ENCODE measurements around the gene BRPF3. TPM values are rescaled to one million over a fixed set of nuclear protein-coding genes. Genes with fewer than 3 reads are reported as not detected.

The BRPF3 gene
- total and polyA plus RNA-seq, 4 experiments from 2014 or later: 1.8 to 36.7 (median 22.0) TPM

GRCh38 chr6:36186199-36186598, 10.3 kb upstream of the BRPF3 start:
- peaks cover 0 to 14% (median 5%) of the 10 kb centered on the region in 8 donors for H3K9me3 Mint-ChIP-seq
- peaks cover 0 to 1% of the 10 kb centered on the region in 2 donors for H3K27me3 Mint-ChIP-seq
- H3K27me3 ChIP-seq (ENCODE audit: insufficient read depth, low read length): no peaks in the 10 kb centered on the region
- CTCF ChIA-PET (ENCODE audit: partially characterized antibody): no interaction called here
- DNase-seq: no peak
- no peaks in the 10 kb centered on the region for H3K4me1 ChIP-seq (ENCODE audit: insufficient read depth, low read length)
- POLR2A ChIA-PET (ENCODE audit: partially characterized antibody): no interaction called here
- H3K4me3 ChIP-seq (ENCODE audit: low read length in 2 of 2): no peak overlapping the region
- H3K4me3 Mint-ChIP-seq: no peak overlapping the region
- intact Hi-C loops (cut with micrococcal nuclease): no loop called here
- no peaks in the 10 kb centered on the region for H3K4me1 Mint-ChIP-seq
- no peak overlapping the region for H3K27ac ChIP-seq (ENCODE audit: low read depth, low read length)
- H3K9me3 ChIP-seq (ENCODE audit: control insufficient read depth in 1 of 2, low read length in 2 of 2): no peaks in the 10 kb centered on the region
- no peak overlapping the region for H3K27ac Mint-ChIP-seq
- H3K36me3 Mint-ChIP-seq: peaks cover 0 to 9% of the 10 kb centered on the region in 2 donors
- no peaks in the 10 kb centered on the region for H3K36me3 ChIP-seq (ENCODE audit: insufficient read depth, low read length)

- ChIA-PET CTCF (ENCODE audit: partially characterized antibody) (interaction anchor here (0.6 to 1.3 kb wide), 2 partner anchors 159 to 504 kb away, joined by 3 to 4 read pairs; no protein-coding TSS in a partner anchor), POLR2A (ENCODE audit: partially characterized antibody) (no interaction called here)
- no peaks in the 10 kb centered on the region for H3K27me3 ChIP-seq (ENCODE audit: insufficient read depth, low read length)
- Mint-ChIP-seq H3K9me3 (peaks cover 0 to 10% (median 3%) of the 10 kb centered on the region in 8 donors), H3K27ac (no peak overlapping the region), H3K4me1 (no peaks in the 10 kb centered on the region), H3K4me3 (no peak overlapping the region), H3K27me3 (no peaks in the 10 kb centered on the region), H3K36me3 (peaks cover 0 to 7% of the 10 kb centered on the region in 2 donors)
- H3K36me3 ChIP-seq (ENCODE audit: insufficient read depth, low read length): no peaks in the 10 kb centered on the region
- intact Hi-C loops (cut with micrococcal nuclease): no loop called here
- no peaks in the 10 kb centered on the region for H3K9me3 ChIP-seq (ENCODE audit: control insufficient read depth in 1 of 2, low read length in 2 of 2)
- H3K4me1 ChIP-seq (ENCODE audit: insufficient read depth, low read length): no peaks in the 10 kb centered on the region
- H3K4me3 ChIP-seq (ENCODE audit: low read length in 2 of 2): no peak overlapping the region
- H3K27ac ChIP-seq (ENCODE audit: low read depth, low read length): no peak overlapping the region
- no peak for DNase-seq
Observed at GRCh38 chr6:36187446-36187845, 9.1 kb upstream of the BRPF3 start.

GRCh38 chr6:36195471-36196112, 952 bp upstream of the BRPF3 start:
- Mint-ChIP-seq H3K9me3 (no peaks in the 10 kb centered on the region), H3K27me3 (no peaks in the 10 kb centered on the region), H3K36me3 (peaks cover 9 to 12% of the 10 kb centered on the region in 2 donors), H3K4me3 (peak overlapping the region; percentile 82 to 91 (median 89)), H3K4me1 (peaks cover 16 to 44% (median 30%) of the 10 kb centered on the region in 4 donors), H3K27ac (peak overlapping the region; percentile 90 to 96 (median 94))
- ChIA-PET POLR2A (ENCODE audit: partially characterized antibody) (interaction anchor here (0.7 to 4.2 kb wide), 10 partner anchors 9 to 707 kb away, joined by 3 to 37 read pairs (median 4); partner anchors contain the start of genes MAPK13 and MAPK14), CTCF (ENCODE audit: partially characterized antibody) (interaction anchor here (0.7 to 2.0 kb wide), 12 partner anchors 10 to 173 kb away, joined by 3 to 14 read pairs (median 6); partner anchors contain the start of gene MAPK14)
- peak overlapping the region; percentile 73 for H3K27ac ChIP-seq (ENCODE audit: low read depth, low read length)
- peak overlapping the region; percentile 58 to 71 for H3K4me3 ChIP-seq (ENCODE audit: low read length in 2 of 2)
- no peaks in the 10 kb centered on the region for H3K27me3 ChIP-seq (ENCODE audit: insufficient read depth, low read length)
- peak in 1 of 5 donors; percentile 62 for DNase-seq
- intact Hi-C loops (cut with micrococcal nuclease): loop anchor here (1.0 to 2.0 kb wide), 5 partner anchors 65 to 168 kb away; partner anchors contain the start of genes MAPK13 and MAPK14
- peaks cover 1% of the 10 kb centered on the region for H3K36me3 ChIP-seq (ENCODE audit: insufficient read depth, low read length)
- H3K9me3 ChIP-seq (ENCODE audit: control insufficient read depth in 1 of 2, low read length in 2 of 2): no peaks in the 10 kb centered on the region
- H3K4me1 ChIP-seq (ENCODE audit: insufficient read depth, low read length): peaks cover 28% of the 10 kb centered on the region

GRCh38 chr6:36196880-36197548, 470 bp downstream of the BRPF3 start:
- peak overlapping the region; percentile 73 for H3K27ac ChIP-seq (ENCODE audit: low read depth, low read length)
- ChIA-PET POLR2A (ENCODE audit: partially characterized antibody) (interaction anchor here (0.9 to 4.2 kb wide), 7 partner anchors 66 to 169 kb away, joined by 3 to 37 read pairs (median 6); partner anchors contain the start of genes MAPK13 and MAPK14), CTCF (ENCODE audit: partially characterized antibody) (interaction anchor here (1.1 to 2.4 kb wide), 4 partner anchors 66 to 124 kb away, joined by 3 to 11 read pairs (median 7); no protein-coding TSS in a partner anchor)
- peak overlapping the region; percentile 71 to 76 for H3K4me3 ChIP-seq (ENCODE audit: low read length in 2 of 2)
- H3K9me3 Mint-ChIP-seq: no peaks in the 10 kb centered on the region
- peaks cover 42% of the 10 kb centered on the region for H3K4me1 ChIP-seq (ENCODE audit: insufficient read depth, low read length)
- H3K27ac Mint-ChIP-seq: peak overlapping the region; percentile 83 to 96 (median 92)
- intact Hi-C loops (cut with micrococcal nuclease): loop anchor here (1.0 to 2.0 kb wide), 5 partner anchors 66 to 170 kb away; partner anchors contain the start of genes MAPK13 and MAPK14
- peaks cover 20 to 21% of the 10 kb centered on the region in 2 donors for H3K36me3 Mint-ChIP-seq
- no peaks in the 10 kb centered on the region for H3K27me3 ChIP-seq (ENCODE audit: insufficient read depth, low read length)
- DNase-seq: peak; percentile 96 to 99 (median 97)
- peaks cover 26 to 56% (median 41%) of the 10 kb centered on the region in 4 donors for H3K4me1 Mint-ChIP-seq
- peak overlapping the region; percentile 89 to 94 (median 92) for H3K4me3 Mint-ChIP-seq
- no peaks in the 10 kb centered on the region for H3K27me3 Mint-ChIP-seq
- peaks cover 9% of the 10 kb centered on the region for H3K36me3 ChIP-seq (ENCODE audit: insufficient read depth, low read length)
- H3K9me3 ChIP-seq (ENCODE audit: control insufficient read depth in 1 of 2, low read length in 2 of 2): no peaks in the 10 kb centered on the region

GRCh38 chr6:36197739-36198221, 1.2 kb downstream of the BRPF3 start:
- Mint-ChIP-seq H3K27me3 (no peaks in the 10 kb centered on the region), H3K36me3 (peaks cover 23 to 25% of the 10 kb centered on the region in 2 donors), H3K9me3 (no peaks in the 10 kb centered on the region), H3K4me1 (peaks cover 33 to 63% (median 49%) of the 10 kb centered on the region in 4 donors), H3K27ac (peak overlapping the region; percentile 29 to 96 (median 92)), H3K4me3 (peak overlapping the region; percentile 89 to 94 (median 92))
- H3K4me1 ChIP-seq (ENCODE audit: insufficient read depth, low read length): peaks cover 50% of the 10 kb centered on the region
- POLR2A ChIA-PET (ENCODE audit: partially characterized antibody): interaction anchor here (1.0 to 4.2 kb wide), 5 partner anchors 67 to 169 kb away, joined by 5 to 37 read pairs (median 22); partner anchors contain the start of genes MAPK13 and MAPK14
- H3K9me3 ChIP-seq (ENCODE audit: control insufficient read depth in 1 of 2, low read length in 2 of 2): no peaks in the 10 kb centered on the region
- intact Hi-C loops (cut with micrococcal nuclease): loop anchor here (2.0 kb wide), 2 partner anchors 67 to 97 kb away; partner anchors contain the start of gene MAPK13
- CTCF ChIA-PET (ENCODE audit: partially characterized antibody): interaction anchor here (1.8 to 2.4 kb wide), 4 partner anchors 66 to 103 kb away, joined by 6 to 11 read pairs (median 7); no protein-coding TSS in a partner anchor
- DNase-seq: peak in 1 of 5 donors; percentile 2
- no peaks in the 10 kb centered on the region for H3K27me3 ChIP-seq (ENCODE audit: insufficient read depth, low read length)
- H3K36me3 ChIP-seq (ENCODE audit: insufficient read depth, low read length): peaks cover 9% of the 10 kb centered on the region
- peak overlapping the region in 1 of 2 donors; percentile 71 for H3K4me3 ChIP-seq (ENCODE audit: low read length in 2 of 2)
- H3K27ac ChIP-seq (ENCODE audit: low read depth, low read length): peak overlapping the region; percentile 73

- Histone ChIP-seq H3K36me3 (ENCODE audit: insufficient read depth, low read length) (peaks cover 9% of the 10 kb centered on the region), H3K9me3 (ENCODE audit: control insufficient read depth in 1 of 2, low read length in 2 of 2) (no peaks in the 10 kb centered on the region), H3K4me3 (ENCODE audit: low read length in 2 of 2) (no peak overlapping the region), H3K27me3 (ENCODE audit: insufficient read depth, low read length) (no peaks in the 10 kb centered on the region), H3K27ac (ENCODE audit: low read depth, low read length) (no peak overlapping the region), H3K4me1 (ENCODE audit: insufficient read depth, low read length) (peaks cover 62% of the 10 kb centered on the region)
- no peaks in the 10 kb centered on the region for H3K9me3 Mint-ChIP-seq
- ChIA-PET POLR2A (ENCODE audit: partially characterized antibody) (interaction anchor here (0.9 to 1.3 kb wide), 4 partner anchors 67 to 171 kb away, joined by 3 to 4 read pairs (median 4); no protein-coding TSS in a partner anchor), CTCF (ENCODE audit: partially characterized antibody) (interaction anchor here (1.4 to 2.4 kb wide), 4 partner anchors 74 to 170 kb away, joined by 6 to 11 read pairs (median 6); no protein-coding TSS in a partner anchor)
- H3K4me1 Mint-ChIP-seq: peaks cover 44 to 76% (median 60%) of the 10 kb centered on the region in 4 donors
- H3K36me3 Mint-ChIP-seq: peaks cover 25 to 30% of the 10 kb centered on the region in 2 donors
- H3K27ac Mint-ChIP-seq: peak overlapping the region in 1 of 7 donors; percentile 95
- no peaks in the 10 kb centered on the region for H3K27me3 Mint-ChIP-seq
- no peak for DNase-seq
- peak overlapping the region in 1 of 8 donors; percentile 35 for H3K4me3 Mint-ChIP-seq
- intact Hi-C loops (cut with micrococcal nuclease): no loop called here
Observed at GRCh38 chr6:36198986-36199385, 2.4 kb downstream of the BRPF3 start.

All from CD4-positive, alpha-beta memory T cell (primary cell).